ENCODE data around the gene BTBD9.
"Not testable (repeated sequence)": the region's sequence is repeated elsewhere in the genome, so short reads cannot be mapped to it uniquely, and the experiment has no call there.

Gene BTBD9

DNA sequence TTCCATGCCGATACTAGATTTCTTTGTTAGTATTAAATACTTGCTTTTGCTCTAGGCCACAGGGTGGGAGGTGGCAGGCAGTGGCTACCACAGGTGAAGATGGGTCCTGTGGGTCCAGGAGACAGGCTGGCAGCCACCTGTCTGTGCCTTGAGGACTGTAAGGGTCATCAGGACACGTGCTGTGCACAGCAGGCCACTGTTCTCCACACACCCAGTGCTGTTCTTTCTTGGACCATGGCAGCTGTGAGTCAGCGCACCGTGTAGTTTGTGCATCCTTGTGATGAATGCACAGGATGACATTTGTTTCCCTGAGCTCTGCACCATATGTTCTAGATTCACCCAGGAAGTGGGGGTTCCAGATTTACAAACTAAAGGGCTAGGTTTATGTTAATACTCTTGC, 503.2 kb downstream of the BTBD9 start:
- DNase-seq, result no peak

DNA sequence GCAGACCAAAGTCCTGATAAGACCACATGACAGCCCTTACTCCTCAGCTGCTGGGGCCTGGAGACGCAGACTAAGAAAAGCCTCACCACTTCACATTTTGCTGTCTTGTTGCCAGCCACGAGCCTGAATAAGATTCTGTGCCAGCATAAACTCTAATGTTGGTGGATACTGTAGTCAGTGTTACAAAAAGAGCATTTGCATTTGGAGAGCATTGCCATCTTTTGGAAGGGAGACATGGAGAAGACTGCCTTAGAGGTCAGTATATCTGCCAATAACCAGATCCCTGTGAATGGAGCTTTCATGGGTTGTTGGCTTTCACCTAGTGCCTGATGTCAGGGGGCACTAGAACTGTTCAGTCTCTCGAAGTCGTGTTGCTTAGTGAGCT, 505.0 kb downstream of the BTBD9 start:
- DNase-seq, result no peak

DNA sequence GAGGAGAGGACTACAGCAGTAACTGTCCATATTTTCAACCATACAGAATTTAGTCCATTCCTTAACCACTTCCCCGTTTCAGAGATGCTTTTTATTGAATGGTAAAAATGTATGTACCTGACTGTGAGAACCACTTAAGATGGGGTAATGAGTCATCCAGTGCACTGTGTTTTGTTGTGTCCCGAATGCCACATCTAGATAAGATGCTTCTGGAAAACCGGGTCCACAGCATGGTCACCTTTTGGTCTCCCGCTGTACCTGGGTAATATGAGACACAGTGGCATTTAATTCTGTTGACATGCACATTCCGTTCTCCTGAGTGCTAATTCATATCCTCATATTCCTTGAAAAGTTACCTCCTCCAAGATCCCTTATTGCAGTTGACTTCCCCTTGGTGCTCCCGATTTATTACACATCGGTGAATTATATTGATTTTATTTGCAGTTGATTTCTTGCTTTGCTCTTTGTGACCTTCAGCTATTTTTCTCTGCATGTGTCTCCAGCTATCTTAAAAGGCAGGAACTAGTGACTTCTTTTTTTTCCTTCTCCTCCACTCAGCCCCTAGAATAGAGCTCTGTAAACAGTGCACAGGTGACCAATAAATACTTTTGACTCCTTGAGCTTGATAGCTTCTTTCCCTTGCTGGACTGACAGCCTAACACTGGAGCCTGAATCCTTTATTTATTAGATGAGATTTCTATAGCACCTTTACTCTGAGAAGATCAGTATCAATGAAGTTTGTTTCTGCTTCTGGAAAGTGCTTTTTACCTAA, 505.6 kb downstream of the BTBD9 start:
- DNase-seq, result no peak

DNA sequence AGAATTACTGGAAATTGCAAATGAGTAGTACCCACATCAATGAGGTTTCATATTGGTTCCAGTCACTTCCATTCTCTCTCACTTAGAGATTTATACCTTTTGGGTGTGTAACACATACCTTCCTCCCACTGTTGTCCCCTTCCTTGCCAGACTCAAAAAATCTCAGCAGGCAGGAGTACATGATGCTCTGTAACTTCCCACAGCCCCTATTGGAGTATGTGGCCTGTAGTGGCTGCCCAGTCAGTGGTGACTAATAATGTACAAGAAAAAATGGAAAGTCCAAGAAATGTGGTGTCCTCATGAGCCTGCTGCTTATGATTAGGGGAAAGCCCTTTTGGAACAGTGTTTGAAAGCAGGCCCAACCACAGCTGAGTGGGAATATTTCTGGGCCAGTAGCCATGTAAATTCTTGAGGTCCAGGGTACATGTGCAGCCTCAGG, 508.2 kb downstream of the BTBD9 start:
- DNase-seq, result peak; percentile 96

DNA sequence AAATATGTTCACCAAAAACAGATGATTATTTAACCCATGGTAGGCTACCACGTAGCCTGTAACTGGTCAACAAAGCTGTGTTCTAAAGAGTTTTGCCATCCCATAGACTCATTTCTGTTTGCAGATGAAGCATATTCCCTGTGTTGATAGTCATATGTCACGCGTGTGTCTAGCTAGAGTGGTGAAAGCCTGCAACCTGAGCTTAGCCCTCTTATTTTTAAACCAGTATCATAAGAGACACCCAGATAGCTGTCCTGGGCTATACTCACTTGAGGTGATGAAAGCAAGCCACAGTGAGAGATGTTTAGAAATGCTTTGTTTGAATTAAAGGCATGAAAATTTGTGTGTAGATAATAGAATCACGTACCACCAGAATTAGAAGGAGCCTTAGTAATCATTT, 512.4 kb downstream of the BTBD9 start:
- DNase-seq, result no peak

DNA sequence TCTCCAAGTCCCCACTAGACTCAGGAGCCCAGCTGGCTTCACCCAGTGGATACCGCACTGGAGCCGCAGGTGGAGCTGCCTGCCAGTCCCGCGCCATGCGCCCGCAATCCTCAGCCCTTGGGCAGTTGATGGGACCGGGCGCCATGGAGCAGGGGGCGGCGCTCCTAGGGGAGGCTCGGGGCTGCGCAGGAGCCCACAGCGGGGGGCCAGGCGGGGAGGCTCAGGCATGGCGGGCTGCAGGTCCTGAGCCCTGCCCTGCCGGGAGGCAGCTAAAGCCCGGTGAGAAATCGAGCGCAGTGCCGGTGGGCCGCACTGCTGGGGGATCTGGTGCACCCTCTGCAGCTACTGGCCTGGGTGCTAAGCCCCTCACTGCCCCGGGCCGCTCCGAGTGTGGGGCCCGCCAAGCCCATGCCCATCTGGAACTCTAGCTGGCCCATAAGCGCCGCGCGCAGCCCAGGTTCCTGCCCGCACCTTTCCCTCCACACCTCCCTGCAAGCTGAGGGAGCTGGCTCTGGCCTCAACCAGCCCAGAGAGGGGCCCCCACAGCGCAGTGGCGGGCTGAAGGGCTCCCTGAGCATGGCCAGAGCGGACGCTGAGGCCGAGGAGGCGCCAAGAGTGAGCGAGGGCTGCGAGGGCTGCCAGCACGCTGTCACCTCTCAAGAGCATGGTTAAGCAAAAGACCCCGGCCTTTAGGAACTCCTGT, 515.4 kb downstream of the BTBD9 start:
- not testable (repeated sequence) for DNase-seq

DNA sequence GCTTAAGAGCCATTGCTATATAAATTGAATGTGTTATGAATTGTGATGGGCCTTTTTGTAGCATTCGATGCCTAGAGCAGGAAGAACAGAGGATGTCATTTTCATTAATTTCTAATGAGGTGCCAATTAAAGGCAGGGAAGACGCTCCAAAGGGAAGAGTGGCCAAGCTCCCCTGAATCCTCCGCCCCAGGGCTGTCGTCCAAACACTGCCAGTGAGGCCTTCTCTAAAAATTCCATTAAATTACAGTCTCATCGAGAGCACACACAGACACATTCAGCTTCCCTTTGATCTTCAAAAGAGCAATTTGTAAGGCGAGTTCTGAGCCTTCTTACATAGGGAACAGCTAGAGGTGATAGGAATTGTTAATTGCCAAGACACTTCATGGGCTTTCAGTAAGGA, 520.2 kb downstream of the BTBD9 start:
- no peak for DNase-seq

DNA sequence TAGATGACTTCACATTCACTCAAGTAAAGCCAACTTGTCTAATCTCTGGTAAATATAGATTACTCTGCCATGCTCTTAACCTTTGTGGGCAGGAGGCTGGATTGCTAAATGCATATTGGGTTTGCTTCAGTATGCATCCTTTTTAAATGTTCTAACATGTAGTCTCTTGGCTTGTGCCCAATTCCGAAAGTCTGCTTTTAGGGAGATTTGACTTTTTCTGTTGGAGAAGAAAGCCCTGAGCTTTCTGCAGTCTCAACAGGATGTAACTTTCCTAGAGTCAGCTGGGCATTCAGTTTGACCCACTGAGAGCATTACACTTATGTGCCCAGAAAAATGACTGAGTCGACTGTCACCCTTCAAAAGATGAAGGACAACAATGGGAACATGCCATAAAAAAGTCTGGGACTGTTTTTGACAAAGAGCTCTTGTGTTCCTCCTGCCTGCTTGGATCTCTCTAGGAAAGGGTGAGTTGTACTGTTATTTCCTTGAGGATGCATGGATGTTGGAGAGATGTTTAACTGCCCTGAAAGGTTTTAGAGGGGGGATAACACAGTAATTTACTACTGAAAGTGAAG, 520.9 kb downstream of the BTBD9 start:
- DNase-seq, result no peak

All from fibroblast of skin of back (primary cell).